A172 (cell line): ENCODE measurements around the gene TTLL8. TPM values are rescaled to one million over a fixed set of nuclear protein-coding genes. Genes with fewer than 3 reads are reported as not detected.
"Not testable (repeated sequence)": the region's sequence is repeated elsewhere in the genome, so short reads cannot be mapped to it uniquely, and the experiment has no call there.

Source experiments
- DNase-seq: peaks from one replicate; pipeline ENCODE4 v3.0.0-alpha.2; 2015; ENCODE audit warnings: low spot score
- total RNA-seq: library from RNA; depleted of rRNA; stranded (reverse); fragments of >200 nt; shearing (Covaris generic); gene quantifications from 2 replicates; pipeline ENCODE4 v1.2.3, GENCODE V29; 2014

Gene TTLL8
- total RNA-seq, 1 experiment from 2014 or later, result not detected

GRCh38 chr22:50001388-50002231 is 56.5 kb downstream of the TTLL8 start:
- no peak for DNase-seq

DNA sequence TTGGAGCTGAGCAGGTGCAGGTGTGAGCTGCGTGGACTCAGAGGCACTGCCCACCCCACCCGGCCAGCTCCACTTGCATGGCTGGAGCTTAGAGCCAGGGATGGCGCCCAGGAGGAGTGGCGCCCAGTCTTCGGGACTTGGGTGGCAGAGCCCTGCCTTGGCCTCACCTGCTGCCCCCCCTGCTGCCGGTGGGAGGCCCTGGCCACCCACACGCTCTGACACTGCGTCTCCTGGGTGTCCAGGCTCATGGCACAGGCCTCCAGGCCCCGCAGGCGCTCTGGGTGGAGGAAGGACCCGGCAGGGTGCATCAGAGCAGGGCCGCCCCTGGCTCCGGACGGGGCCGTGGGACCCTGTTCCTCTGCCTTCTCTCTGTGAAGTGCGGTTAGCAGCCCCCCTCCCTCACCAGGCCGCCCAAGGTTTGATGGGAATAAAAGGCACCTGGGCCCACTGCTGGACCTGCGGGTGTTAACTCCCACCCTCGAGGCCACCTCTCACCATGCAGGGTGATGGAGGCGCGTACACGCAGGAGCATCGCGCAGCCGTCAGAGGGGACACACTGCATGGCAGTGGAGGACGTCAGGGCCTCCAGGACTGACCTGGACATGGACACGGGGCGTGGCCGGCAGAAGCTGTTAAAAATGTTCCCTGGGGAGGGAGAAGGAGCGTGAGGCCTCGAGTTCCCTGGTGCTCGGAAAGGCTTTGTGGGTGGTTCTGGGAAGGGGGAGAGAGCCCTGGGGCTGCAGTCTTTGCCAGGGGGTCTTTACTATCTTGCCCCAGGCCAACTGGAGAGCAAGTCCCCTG is 57.3 kb downstream of the TTLL8 start:
- no peak for DNase-seq

GRCh38 chr22:49999946-50000586 is 58.0 kb downstream of the TTLL8 start:
- no peak for DNase-seq

DNA sequence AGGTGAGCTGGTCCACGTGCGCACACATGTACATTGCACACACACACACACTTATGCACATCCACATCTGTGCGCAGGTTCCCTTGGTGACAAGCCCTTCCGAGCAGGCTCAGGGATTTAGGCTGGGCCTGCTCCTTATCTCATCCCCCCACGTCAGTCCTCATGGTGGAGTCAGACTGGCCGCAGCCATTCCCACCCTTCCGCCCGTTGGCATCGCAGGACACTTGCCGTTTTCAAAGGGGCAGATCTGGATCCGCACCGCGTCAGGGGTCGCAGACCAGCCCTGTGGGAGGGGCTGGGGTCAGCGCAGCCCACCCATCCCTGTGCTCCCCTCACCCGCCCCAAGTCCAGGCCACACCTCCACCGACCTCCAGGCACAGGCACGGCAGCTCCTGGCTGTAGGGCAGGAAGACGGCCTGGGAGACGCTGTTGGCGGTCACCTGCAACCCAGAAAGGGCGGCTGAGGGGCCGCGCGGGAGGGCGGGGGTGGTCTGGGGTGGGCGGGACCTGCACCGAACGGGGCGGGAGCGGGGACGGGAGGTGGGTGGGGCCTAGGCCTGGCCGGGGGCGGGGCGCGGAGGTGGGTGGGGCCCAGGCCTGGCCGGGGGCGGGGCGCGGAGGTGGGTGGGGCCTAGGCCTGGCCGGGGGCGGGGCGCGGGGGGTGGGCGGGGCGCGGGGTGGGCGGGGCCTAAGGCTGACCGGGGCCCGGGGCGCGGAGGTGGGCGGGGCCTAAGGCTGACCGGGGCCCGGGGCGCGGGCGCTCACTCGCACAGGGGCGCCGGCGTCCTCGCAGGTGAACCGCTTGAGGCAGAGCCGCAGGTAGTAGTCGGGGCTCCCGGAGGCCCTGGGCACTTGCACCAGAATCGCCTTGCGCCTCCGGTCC is 58.8 kb downstream of the TTLL8 start:
- DNase-seq, result no peak

GRCh38 chr22:49998718-49999062 is 59.4 kb downstream of the TTLL8 start:
- DNase-seq, result no peak

GRCh38 chr22:49997932-49998717 is 60.0 kb downstream of the TTLL8 start:
- DNase-seq, result no peak

GRCh38 chr22:49997251-49997599 is 60.9 kb downstream of the TTLL8 start:
- DNase-seq, result no peak

GRCh38 chr22:49996518-49997250 is 61.4 kb downstream of the TTLL8 start:
- DNase-seq, result no peak

DNA sequence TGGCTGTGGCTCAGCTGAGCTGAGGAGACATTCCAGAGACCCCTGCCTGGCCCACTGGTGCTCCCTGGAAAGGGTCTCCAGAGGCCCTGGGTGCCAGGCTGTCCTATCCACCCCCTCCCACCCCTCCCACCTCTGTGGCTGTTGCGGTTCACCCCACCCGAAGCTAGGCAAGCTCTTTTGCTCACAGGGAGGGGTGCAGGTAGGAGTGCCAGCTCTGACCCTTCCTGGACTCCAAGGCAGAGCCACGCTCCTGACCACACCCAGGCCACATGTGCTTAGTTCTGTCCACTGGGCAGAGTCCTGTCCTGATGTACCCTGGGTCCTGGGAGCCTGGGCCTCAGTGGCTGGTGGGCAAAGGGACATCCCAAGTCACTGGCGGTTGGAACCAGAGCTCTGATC is 62.0 kb downstream of the TTLL8 start:
- DNase-seq, result no peak

- DNase-seq, result no peak
Observed at GRCh38 chr22:49995361-49996118, 62.6 kb downstream of the TTLL8 start.

- DNase-seq, result no peak
Observed at GRCh38 chr22:49995041-49995360, 63.1 kb downstream of the TTLL8 start.

DNA sequence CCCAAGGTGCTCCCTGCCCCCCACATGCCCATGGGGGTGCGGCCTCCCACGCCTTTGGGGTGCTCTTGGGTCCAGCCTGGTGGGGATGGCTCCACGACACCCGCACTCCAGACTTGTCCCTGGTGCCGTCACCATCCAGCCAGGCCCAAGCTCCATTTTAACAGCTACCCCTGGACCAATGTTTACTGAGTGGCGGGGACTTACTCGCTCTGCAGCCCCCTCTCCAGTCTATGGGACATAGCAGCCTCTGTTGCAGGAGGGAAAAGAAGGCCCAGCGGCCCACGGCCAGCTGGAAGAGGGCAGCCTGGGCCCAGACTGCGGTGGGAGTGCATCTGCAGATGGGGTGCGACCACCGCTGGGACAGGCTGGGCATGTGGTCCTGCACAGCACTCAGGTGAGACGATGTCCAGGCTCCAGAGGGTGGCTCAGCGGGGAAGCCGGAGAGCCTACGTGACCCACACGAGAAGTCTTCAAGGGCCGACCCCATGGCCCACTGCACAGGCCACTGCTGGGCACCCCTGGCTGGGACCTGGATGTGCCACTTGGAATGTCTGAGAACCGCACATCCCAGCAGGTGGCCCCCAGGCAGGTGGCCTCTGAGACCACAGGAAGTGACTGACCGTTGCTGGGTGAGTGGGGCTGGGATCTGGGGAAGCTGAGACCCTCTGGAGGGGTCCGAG is 63.6 kb downstream of the TTLL8 start:
- no peak for DNase-seq

- DNase-seq, result no peak
Observed at GRCh38 chr22:49993649-49994360, 64.3 kb downstream of the TTLL8 start.

DNA sequence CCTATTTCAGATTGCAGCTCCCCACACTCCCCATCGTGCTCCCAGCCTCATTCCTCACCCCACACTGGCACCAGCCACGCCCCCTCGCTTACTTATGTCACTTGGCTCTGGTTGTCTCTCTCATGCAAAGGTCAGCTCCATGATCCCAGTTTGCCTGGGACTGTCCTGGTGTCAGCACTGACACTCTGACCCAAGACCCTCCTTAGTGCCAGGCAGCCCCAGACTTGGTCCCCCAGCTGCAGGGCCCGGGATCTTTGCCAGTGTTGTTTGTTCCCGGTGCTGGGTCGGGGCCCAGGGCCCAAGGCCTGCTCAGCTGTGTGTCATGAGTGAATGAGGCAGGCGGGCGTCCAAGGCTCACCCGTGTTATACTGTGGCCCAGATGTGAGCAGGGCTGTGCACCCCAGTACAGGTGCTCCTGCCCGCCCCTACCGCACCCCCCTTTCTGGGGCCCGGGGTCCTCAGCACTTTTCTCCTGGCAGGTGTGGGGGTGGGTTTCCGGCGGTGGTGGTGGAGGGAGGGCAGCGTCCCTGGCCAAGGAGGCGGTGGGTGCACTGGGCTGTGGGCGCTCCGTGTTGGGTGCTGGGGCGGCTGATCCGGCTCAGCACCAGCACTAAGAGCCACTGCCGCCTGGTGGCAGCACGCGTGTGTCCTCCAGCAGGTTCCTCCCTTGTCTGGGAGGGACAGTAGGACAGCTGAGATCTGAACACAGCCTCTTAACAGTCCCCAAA is 65.0 kb downstream of the TTLL8 start:
- no peak for DNase-seq

DNA sequence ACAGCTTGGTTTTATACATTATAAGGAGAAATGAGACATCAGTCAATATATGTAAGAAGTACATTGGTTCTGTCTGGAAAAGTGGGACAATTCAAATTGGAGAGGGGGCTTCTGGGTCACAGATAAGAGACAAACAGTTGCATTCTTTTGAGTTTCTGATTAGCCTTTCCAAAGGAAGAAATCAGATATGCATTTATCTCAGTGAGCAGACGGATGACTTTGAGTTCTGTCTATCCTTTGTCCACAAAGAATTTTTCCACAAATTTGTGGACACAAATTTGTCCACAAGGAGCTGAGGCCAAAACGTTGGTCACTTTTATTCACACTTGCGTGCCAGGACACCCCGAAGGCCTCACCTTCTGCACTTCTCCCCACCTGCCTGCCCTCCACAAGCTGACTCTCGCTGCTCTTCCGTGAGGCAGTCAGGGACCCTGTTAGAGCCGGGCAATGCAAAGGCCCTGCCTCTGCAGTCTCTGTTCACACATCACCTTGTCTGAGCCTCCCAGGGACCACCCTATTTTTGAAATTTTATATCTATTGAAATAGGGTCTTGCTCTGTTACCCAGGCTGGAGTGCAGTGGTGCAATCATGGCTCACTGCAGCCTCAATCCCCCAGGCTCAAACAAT is 66.1 kb downstream of the TTLL8 start:
- DNase-seq, result no peak

DNA sequence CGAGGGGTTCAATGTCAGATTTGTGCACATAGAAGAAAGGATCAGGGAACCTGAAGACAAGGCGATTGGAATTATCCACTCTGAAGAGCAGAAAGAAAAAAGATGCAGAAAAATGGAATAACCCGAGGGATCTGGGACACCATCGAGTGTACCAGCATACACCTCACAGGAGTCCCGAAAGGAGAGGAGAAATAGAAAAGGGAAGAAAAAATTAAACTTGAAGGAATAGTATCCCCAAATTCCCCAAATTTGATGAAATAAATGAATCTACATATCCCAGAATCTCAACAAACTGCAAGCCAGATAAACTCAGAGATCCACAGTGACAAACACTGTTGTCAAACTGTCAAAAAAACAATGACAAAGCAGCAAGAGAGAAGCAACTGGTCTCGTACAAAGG is 66.9 kb downstream of the TTLL8 start:
- DNase-seq, result no peak

DNA sequence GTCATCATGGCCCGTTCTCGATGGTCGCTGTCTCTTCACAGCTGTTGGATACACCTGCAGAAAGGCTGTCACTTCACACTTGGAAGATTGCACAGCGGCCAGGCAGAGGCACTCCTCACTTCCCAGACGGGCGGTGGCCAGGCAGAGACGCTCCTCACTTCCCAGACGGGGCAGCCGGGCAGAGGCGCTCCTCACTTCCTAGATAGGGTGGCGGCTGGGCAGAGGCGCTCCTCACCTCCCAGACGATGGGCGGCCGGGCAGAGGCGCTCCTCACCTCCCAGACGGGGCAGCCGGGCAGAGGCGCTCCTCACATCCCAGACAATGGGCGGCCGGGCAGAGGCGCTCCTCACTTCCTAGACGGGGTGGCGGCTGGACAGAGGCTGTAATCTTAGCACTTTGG is 68.3 kb downstream of the TTLL8 start:
- not testable (repeated sequence) for DNase-seq
